B cell (primary cell): ENCODE results near the gene CHD9. TPM values are rescaled to one million over a fixed set of nuclear protein-coding genes. Genes with fewer than 3 reads are reported as not detected.

Experiments
- ATAC-seq: fragments of 200-7000 bp; cut with Tn5 transposase; one replicate; pipeline ENCODE4 v1.10.0; 2021; ENCODE audit warnings: low read depth, mild to moderate bottlenecking, moderate number of reproducible peaks, moderate library complexity
- CTCF ChIA-PET: fragments of 350-600 bp; sonication (Branson Sonifier 250); formaldehyde crosslinking; loops from one replicate; lab custom pipeline; 2021; ENCODE audit warnings: antibody characterized with exemption, inconsistent platforms; lab: Charles Lee
- POLR2A ChIA-PET: fragments of 350-600 bp; sonication (Branson Sonifier 250); formaldehyde crosslinking; loops from one replicate; lab custom pipeline; 2021; ENCODE audit warnings: antibody characterized with exemption; lab: Charles Lee
- DNase-seq: peaks from one replicate; pipeline ENCODE4 v3.0.0; 2013
- H2AFZ ChIP-seq: 2 replicates; pipeline ENCODE4 v1.6.1; 2012; ENCODE audit warnings: mild to moderate bottlenecking, low read depth, low read length; ENCODE audit not compliant: insufficient read depth, poor library complexity, severe bottlenecking
- H3K27ac ChIP-seq, 2 donors: 1 replicate in 1 of 2; 2 replicates in 1 of 2; pipeline ENCODE4 v1.5.1; 2012 to 2013; ENCODE audit warnings: low read length in 2 of 2, mild to moderate bottlenecking in 2 of 2, moderate library complexity in 1 of 2
- H3K27me3 ChIP-seq, 4 experiments: fragments of 200-600 bp in 1 of 4; sonication (generic) in 1 of 4; replicated peaks in 1 of 4; 1 replicate in 2 of 4; 2 replicates in 2 of 4; pipeline versions ENCODE4 v1.6.1 to v1.7.0; 2013 to 2016; ENCODE audit warnings: low read length in 3 of 4, mild to moderate bottlenecking in 2 of 4, mixed read lengths in 1 of 4, moderate library complexity in 1 of 4; ENCODE audit not compliant: insufficient read depth in 4 of 4, control insufficient read depth in 3 of 4; ENCODE audit errors: control extremely low read depth in 1 of 4
- H3K36me3 ChIP-seq, 2 experiments: replicated peaks in 1 of 2; 1 replicate in 1 of 2; 2 replicates in 1 of 2; pipeline versions ENCODE4 v1.6.1 to v1.7.1; 2013; ENCODE audit warnings: low read length in 1 of 2; ENCODE audit not compliant: insufficient read depth in 2 of 2, control insufficient read depth in 1 of 2; ENCODE audit errors: control extremely low read depth in 1 of 2, extremely low read depth in 1 of 2
- H3K4me1 ChIP-seq, 2 donors: fragments of 200-600 bp in 1 of 2; sonication (generic) in 1 of 2; 1 replicate in 1 of 2; 2 replicates in 1 of 2; pipeline versions ENCODE4 v1.5.1 to v1.6.1; 2013 to 2017; ENCODE audit warnings: low read length in 2 of 2; ENCODE audit not compliant: control insufficient read depth in 2 of 2, insufficient read depth in 2 of 2
- H3K4me2 ChIP-seq: replicated peaks from 2 replicates; pipeline ENCODE3; 2012; ENCODE audit warnings: mild to moderate bottlenecking, low read depth, low read length; ENCODE audit not compliant: poor library complexity, severe bottlenecking
- H3K4me3 ChIP-seq, 5 experiments: fragments of 200-600 bp in 1 of 5; sonication (generic) in 1 of 5; 1 replicate in 3 of 5; 2 replicates in 2 of 5; pipeline versions ENCODE4 v1.5.1 to v1.7.0; 2011 to 2016; ENCODE audit warnings: low read length in 4 of 5, mild to moderate bottlenecking in 4 of 5, low read depth in 2 of 5, control low read depth in 1 of 5, moderate library complexity in 1 of 5; ENCODE audit not compliant: insufficient read depth in 1 of 5; ENCODE audit errors: control extremely low read depth in 1 of 5, extremely low read depth in 1 of 5
- H3K79me2 ChIP-seq: fragments of 200-600 bp; sonication (generic); one replicate; pipeline ENCODE4 v1.6.0; 2016; ENCODE audit warnings: low read length; ENCODE audit not compliant: control insufficient read depth, insufficient read depth
- H3K9ac ChIP-seq: fragments of 200-600 bp; sonication (generic); 2 replicates; pipeline ENCODE4 v1.6.1; 2017; ENCODE audit warnings: mild to moderate bottlenecking, low read length, moderate library complexity
- H3K9me3 ChIP-seq, 3 donors: one replicate each; pipeline versions ENCODE4 v1.6.1 to v1.7.1; 2013; ENCODE audit warnings: low read length in 2 of 3; ENCODE audit not compliant: control insufficient read depth in 2 of 3, insufficient read depth in 1 of 3; ENCODE audit errors: control extremely low read depth in 1 of 3
- H4K20me1 ChIP-seq: 2 replicates; pipeline ENCODE4 v1.6.0; 2012; ENCODE audit warnings: mild to moderate bottlenecking, low read length; ENCODE audit not compliant: insufficient read depth, control insufficient read depth, poor library complexity, severe bottlenecking
- H3K27ac Mint-ChIP-seq: one replicate; pipeline ENCODE4 v1.8.0; 2021; ENCODE audit warnings: mixed read lengths
- H3K27me3 Mint-ChIP-seq: one replicate; pipeline ENCODE4 v1.8.0; 2021; ENCODE audit warnings: mixed read lengths
- H3K4me1 Mint-ChIP-seq: one replicate; pipeline ENCODE4 v1.8.0; 2021; ENCODE audit warnings: mixed read lengths
- H3K4me3 Mint-ChIP-seq: one replicate; pipeline ENCODE4 v1.8.0; 2021; ENCODE audit warnings: mixed read lengths
- H3K9me3 Mint-ChIP-seq: one replicate; pipeline ENCODE4 v1.8.0; 2022; ENCODE audit warnings: mixed read lengths; ENCODE audit not compliant: insufficient read depth
- CTCF ChIP-seq: fragments of 200-600 bp; IDR thresholded peaks from one replicate; pipeline ENCODE4 v1.8.0; 2022; ENCODE audit warnings: antibody characterized with exemption, mild to moderate bottlenecking
- EZH2 ChIP-seq: IDR thresholded peaks from 2 replicates; pipeline ENCODE4 v1.6.1; 2012; ENCODE audit warnings: borderline replicate concordance, low read depth, mild to moderate bottlenecking, moderate library complexity, low read length; ENCODE audit not compliant: insufficient read depth, poor library complexity, severe bottlenecking
- WGBS: methylation state at CpG from one replicate; pipeline ENCODE4 v1.1.5; 2013; ENCODE audit warnings: missing lambda C conversion rate; ENCODE audit not compliant: insufficient coverage; 5-methylcytosine and 5-hydroxymethylcytosine counted together
- intact Hi-C: fragments of 100-400 bp; cut with micrococcal nuclease; formaldehyde crosslinking; loops from one replicate; pipeline ENCODE4 v1.10.0; 2022
- polyA plus RNA-seq: library from polyadenylated mRNA; depleted of rRNA; stranded (reverse); fragments of >200 nt; gene quantifications from 2 replicates; pipeline ENCODE4 v1.2.3, GENCODE V29; 2012
- total RNA-seq, 2 donors: library from RNA; stranded (reverse); fragments of 120-200 nt in 1 of 2; gene quantifications; 1 replicate in 1 of 2; 2 replicates in 1 of 2; pipeline versions ENCODE4 v1.2.3 to v1.2.4, GENCODE V29; 2013 to 2022

Gene CHD9
- total and polyA plus RNA-seq, 2 donors (not counting 1 experiment from before 2014, with no cell fraction given) = 12.2 to 102 TPM

GRCh38 chr16:53202398-53202797 lies 147.6 kb downstream of the CHD9 start:
- Histone ChIP-seq H3K9me3 (peaks cover 0 to 1% (median 0%) of the 10 kb centered on the region in 3 donors), H3K4me2 (no peak overlapping the region), H3K36me3 (peaks cover 1 to 4% of the 10 kb centered on the region in 2 experiments), H3K27me3 (no peaks in the 10 kb centered on the region), H3K9ac (no peak overlapping the region), H3K4me3 (no peak overlapping the region), H4K20me1 (no peaks in the 10 kb centered on the region), H3K79me2 (peaks cover 33% of the 10 kb centered on the region), H3K4me1 (peaks cover 0 to under 1% of the 10 kb centered on the region in 2 donors), H3K27ac (no peak overlapping the region), H2AFZ (no peak overlapping the region)
- Mint-ChIP-seq H3K9me3 (no peaks in the 10 kb centered on the region), H3K4me1 (peaks cover 16% of the 10 kb centered on the region), H3K27ac (no peak overlapping the region), H3K27me3 (no peaks in the 10 kb centered on the region), H3K4me3 (no peak overlapping the region)
- ATAC-seq (no peak), DNase-seq (no peak)
- TF ChIP-seq CTCF (no peak), EZH2 (no peak)
- POLR2A ChIA-PET = no interaction called here
- intact Hi-C loops = no loop called here
- CTCF ChIA-PET = no interaction called here

GRCh38 chr16:53207810-53208752 lies 153.3 kb downstream of the CHD9 start:
- DNase-seq = peak; percentile 70
- Histone ChIP-seq H3K4me2 (peak overlapping the region; percentile 75), H3K9me3 (peaks cover 0 to 1% (median 0%) of the 10 kb centered on the region in 3 donors), H3K27me3 (no peaks in the 10 kb centered on the region), H2AFZ (peak overlapping the region; percentile 78), H3K4me1 (peaks cover 21 to 33% of the 10 kb centered on the region in 2 donors), H3K9ac (peak overlapping the region; percentile 45), H4K20me1 (no peaks in the 10 kb centered on the region), H3K36me3 (no peaks in the 10 kb centered on the region), H3K4me3 (peak overlapping the region; percentile 29 to 85 (median 54)), H3K79me2 (peaks cover 62% of the 10 kb centered on the region), H3K27ac (peak overlapping the region; percentile 66 to 78)
- Mint-ChIP-seq H3K4me1 (peaks cover 36% of the 10 kb centered on the region), H3K27me3 (no peaks in the 10 kb centered on the region), H3K4me3 (peak overlapping the region; percentile 86), H3K9me3 (no peaks in the 10 kb centered on the region), H3K27ac (peak overlapping the region; percentile 94)
- peak; percentile 82 for TF ChIP-seq CTCF
- no peak for TF ChIP-seq EZH2
- intact Hi-C loops = loop anchor here (1.0 to 5.0 kb wide), 5 partner anchors 17 to 231 kb away; partner anchors contain the start of gene CHD9
- peak; percentile 74 for ATAC-seq
- 3% methylated on average over 5 of the region's 8 CpGs for WGBS
- ChIA-PET CTCF (interaction anchor here (0.7 to 2.8 kb wide), 17 partner anchors 9 to 1016 kb away, joined by 3 to 40 read pairs (median 5); partner anchors contain the start of gene CHD9), POLR2A (interaction anchor here (1.0 kb wide), 1 partner anchor 9 kb away, joined by 3 read pairs; no protein-coding TSS in a partner anchor)
